Ovary (tissue), 9 donors: Measurements from ENCODE around the gene NUDCD2. TPM values are rescaled to one million over a fixed set of nuclear protein-coding genes. Genes with fewer than 3 reads are reported as not detected.
"Not testable (repeated sequence)": the region's sequence is repeated elsewhere in the genome, so short reads cannot be mapped to it uniquely, and the experiment has no call there.

ENCODE experiments used
- DNase-seq, 5 donors: peaks; one replicate each; pipeline ENCODE4 v3.0.0-alpha.2; 2019 to 2020
- H3K27ac ChIP-seq, 2 donors: fragments of 200-600 bp; one replicate each; pipeline versions ENCODE4 v1.5.1 to v1.8.0; 2019 to 2022
- H3K27me3 ChIP-seq: fragments of 200-600 bp; one replicate; pipeline ENCODE4 v1.8.0; 2022
- H3K36me3 ChIP-seq: fragments of 200-600 bp; sonication (generic); one replicate; pipeline ENCODE4 v1.5.1; 2019
- H3K4me1 ChIP-seq: one replicate; pipeline ENCODE4 v1.8.1; 2013; ENCODE audit warnings: mild to moderate bottlenecking, moderate library complexity; ENCODE audit not compliant: insufficient read depth
- H3K4me3 ChIP-seq: fragments of 200-600 bp; sonication (generic); one replicate; pipeline ENCODE4 v1.5.1; 2017
- H3K9me3 ChIP-seq, 2 donors: fragments of 200-600 bp in 1 of 2; sonication (generic) in 1 of 2; one replicate each; pipeline versions ENCODE4 v1.5.1 to v1.8.1; 2013 to 2019; ENCODE audit warnings: mild to moderate bottlenecking in 1 of 2, moderate library complexity in 1 of 2
- CTCF ChIP-seq, 3 donors: fragments of 450-650 bp in 2 of 3; fragments of 200-600 bp in 1 of 3; IDR thresholded peaks; one replicate each; pipeline versions ENCODE4 v1.5.1 to v1.8.0; 2016 to 2022; ENCODE audit warnings: antibody characterized with exemption in 3 of 3, mild to moderate bottlenecking in 1 of 3
- EP300 ChIP-seq: sonication (generic); formaldehyde crosslinking; IDR thresholded peaks from one replicate; pipeline ENCODE4 v1.6.1; 2017; ENCODE audit warnings: antibody characterized with exemption
- POLR2A ChIP-seq: fragments of 450-650 bp; IDR thresholded peaks from one replicate; pipeline ENCODE4 v1.6.1; 2017; ENCODE audit warnings: antibody characterized with exemption, mild to moderate bottlenecking, moderate library complexity
- WGBS, 3 donors: extraction: QIAGEN DNeasy Blood & Tissue Kit in 1 of 3; methylation state at CpG; one replicate each; pipeline versions ENCODE4 v1.1.5 to v1.1.7; 2013 to 2017; 5-methylcytosine and 5-hydroxymethylcytosine counted together
- intact Hi-C, 4 donors: fragments of 100-400 bp; cut with DNase I; formaldehyde crosslinking; loops; one replicate each; pipeline versions ENCODE4 v1.11.0 to v1.15.1; 2022 to 2023
- polyA plus RNA-seq, 2 donors: library from polyadenylated mRNA; stranded (reverse); fragments of 200-250 nt in 1 of 2; fragments of 350-450 nt in 1 of 2; fragmentation: Illumina TruSeq in 1 of 2; extraction: RNeasy Lipid Tissue Mini Kit (QIAGEN cat#74804) in 1 of 2; gene quantifications; one replicate each; pipeline ENCODE4 v1.2.3, GENCODE V29; 2013 to 2014
- small RNA-seq: library from RNA; depleted of rRNA; stranded (forward); fragments of <200 nt; gene quantifications from one replicate; pipeline ENCODE3, GENCODE V24; 2016
- total RNA-seq, 7 donors: library from RNA; depleted of rRNA in 2 of 7; stranded (reverse); fragments of >200 nt in 2 of 7; fragmentation: NEBNext Ultra II Directional in 3 of 7; extraction: Animal tissue kit (Norgen Biotek cat#: 25700) in 3 of 7; gene quantifications; one replicate each; pipeline versions ENCODE4 v1.1.0 to v1.2.4, GENCODE V29; 2016 to 2023
- donor health status: DM: no; HTN: no; CAD: no; lungs with moderate emphysema.
- donor health status: DM: no; HTN: no; CAD: no.
- donor health status: Bipolar disorder and iron deficiency.
- donor health status: DM: yes; HTN: yes; CAD: no.
- donor health status: DM: no; HTN: no; CAD: no.
- donor health status: DM: yes; HTN: yes; CAD: no.

Gene NUDCD2
- total and polyA plus RNA-seq, 9 donors, result 6.8 to 26.0 (median 16.3) TPM

GRCh38 chr5:163397354-163397753, 62.5 kb downstream of the NUDCD2 start:
- H3K4me3 ChIP-seq, result no peak overlapping the region
- no peaks in the 10 kb centered on the region for H3K4me1 ChIP-seq
- DNase-seq, result no peak
- TF ChIP-seq POLR2A, result no peak
- TF ChIP-seq EP300, result no peak
- no peak for TF ChIP-seq CTCF (IDR thresholded peaks at IDR 0.05)
- no peaks in the 10 kb centered on the region for H3K36me3 ChIP-seq
- no peaks in the 10 kb centered on the region for H3K9me3 ChIP-seq
- intact Hi-C loops, result no loop called here
- H3K27me3 ChIP-seq, result no peaks in the 10 kb centered on the region
- H3K27ac ChIP-seq, result no peak overlapping the region

- H3K36me3 ChIP-seq, H3K4me3 ChIP-seq, H3K27ac ChIP-seq, DNase-seq, H3K27me3 ChIP-seq, intact Hi-C loops, H3K9me3 ChIP-seq, H3K4me1 ChIP-seq: not testable (repeated sequence)
- 83 to 86% (median 84%) methylated on average over 9 of the region's 9 CpGs for WGBS, 3 donors
These were observed 63.0 kb downstream of the NUDCD2 start for GRCh38 chr5:163396818-163397340.

Small RNAs within 50 kb of the gene (small RNA-seq; reads per million reads assigned to genes)
- gene AC008723.1, result not detected

Other genes starting within 250 kb of the NUDCD2 start
- 100 to 1,000 TPM; 155 to 250 (median 211) TPM for gene CCNG1, start 22.5 kb downstream of the NUDCD2 start, total RNA-seq
- gene CCNG1, start 22.5 kb downstream of the NUDCD2 start, polyA plus RNA-seq, result 100 to 1,000 TPM; 158 to 168 TPM
- gene HMMR, start 530 bp upstream of the NUDCD2 start, total RNA-seq, result 1 to 10 TPM in 1 of 7 donors, under 1 TPM in 5, not detected in 1; 0.10 to 1.4 (median 0.27) TPM
- gene HMMR, start 530 bp upstream of the NUDCD2 start, polyA plus RNA-seq, result under 1 TPM; 0.23 to 0.77 TPM
- 10 to 100 TPM; 46.6 to 67.8 (median 54.0) TPM for gene MAT2B, start 45.5 kb upstream of the NUDCD2 start, total RNA-seq
- 10 to 100 TPM; 81.6 to 83.0 TPM for gene MAT2B, start 45.5 kb upstream of the NUDCD2 start, polyA plus RNA-seq